Endothelial cell (in vitro differentiated cells): Measurements from ENCODE around the gene NTN3. TPM values are rescaled to one million over a fixed set of nuclear protein-coding genes. Genes with fewer than 3 reads are reported as not detected.

Experiments
- DNase-seq: peaks from one replicate; pipeline ENCODE4 v3.0.0; 2021; ENCODE audit warnings: low spot score
- H3K27ac Mint-ChIP-seq: one replicate; pipeline ENCODE4 v1.8.0; 2021; ENCODE audit warnings: mixed read lengths, inconsistent platforms; ENCODE audit not compliant: unreplicated experiment
- H3K27me3 Mint-ChIP-seq: one replicate; pipeline ENCODE4 v1.8.0; 2021; ENCODE audit warnings: mild to moderate bottlenecking, moderate library complexity, mixed read lengths, inconsistent platforms; ENCODE audit not compliant: unreplicated experiment
- H3K36me3 Mint-ChIP-seq: one replicate; pipeline ENCODE4 v1.8.0; 2021; ENCODE audit warnings: mild to moderate bottlenecking, low read depth, mixed read lengths, inconsistent platforms; ENCODE audit not compliant: unreplicated experiment
- H3K4me1 Mint-ChIP-seq: one replicate; pipeline ENCODE4 v1.8.0; 2021; ENCODE audit warnings: mild to moderate bottlenecking, mixed read lengths, inconsistent platforms; ENCODE audit not compliant: unreplicated experiment
- H3K4me3 Mint-ChIP-seq: one replicate; pipeline ENCODE4 v1.8.0; 2021; ENCODE audit warnings: mild to moderate bottlenecking, mixed read lengths, inconsistent platforms; ENCODE audit not compliant: unreplicated experiment
- H3K9me3 Mint-ChIP-seq: one replicate; pipeline ENCODE4 v1.8.0; 2021; ENCODE audit warnings: mixed read lengths, inconsistent platforms; ENCODE audit not compliant: unreplicated experiment
- CTCF ChIP-seq: fragments of 200-600 bp; sonication (generic); IDR thresholded peaks from one replicate; pipeline ENCODE4 v1.5.0; 2021; ENCODE audit warnings: antibody characterized with exemption; ENCODE audit not compliant: unreplicated experiment
- total RNA-seq: library from RNA; stranded (reverse); fragmentation: NEBNext Ultra II Directional; extraction: Animal tissue kit (Norgen Biotek cat#: 25700); gene quantifications from one replicate; pipeline ENCODE4 v1.2.1, GENCODE V29; 2021; ENCODE audit not compliant: unreplicated experiment

The NTN3 gene
- total RNA-seq, 1 donor from 2014 or later: not detected

GRCh38 chr16:2460916-2461315 lies 10.2 kb upstream of the NTN3 start:
- Mint-ChIP-seq H3K36me3 (peaks cover 11% of the 10 kb centered on the region), H3K27ac (no peak overlapping the region), H3K27me3 (peaks cover 25% of the 10 kb centered on the region), H3K9me3 (no peaks in the 10 kb centered on the region), H3K4me3 (peak overlapping the region; percentile 74), H3K4me1 (peaks cover 3% of the 10 kb centered on the region)
- no peak for TF ChIP-seq CTCF
- no peak for DNase-seq

GRCh38 chr16:2462031-2462866 lies 8.8 kb upstream of the NTN3 start:
- Mint-ChIP-seq H3K4me3 (no peak overlapping the region), H3K9me3 (no peaks in the 10 kb centered on the region), H3K27ac (no peak overlapping the region)

GRCh38 chr16:2464333-2464732 lies 6.8 kb upstream of the NTN3 start:
- TF ChIP-seq CTCF: no peak
- no peak overlapping the region for H3K4me3 Mint-ChIP-seq
- no peak for DNase-seq
- H3K27ac Mint-ChIP-seq: no peak overlapping the region
- peaks cover 6% of the 10 kb centered on the region for H3K36me3 Mint-ChIP-seq
- H3K27me3 Mint-ChIP-seq: peaks cover 14% of the 10 kb centered on the region
- no peaks in the 10 kb centered on the region for H3K9me3 Mint-ChIP-seq
- H3K4me1 Mint-ChIP-seq: peaks cover 3% of the 10 kb centered on the region

More at GRCh38 chr16:2462031-2462866, 8.8 kb upstream of the NTN3 start:
- DNase-seq: no peak
- Mint-ChIP-seq H3K27me3 (peaks cover 28% of the 10 kb centered on the region), H3K36me3 (peaks cover 6% of the 10 kb centered on the region), H3K4me1 (peaks cover 3% of the 10 kb centered on the region)
- no peak for TF ChIP-seq CTCF

- H3K4me3 Mint-ChIP-seq: no peak overlapping the region
- peaks cover 3% of the 10 kb centered on the region for H3K36me3 Mint-ChIP-seq
- peak; percentile 27 for TF ChIP-seq CTCF
- no peak overlapping the region for H3K27ac Mint-ChIP-seq
- H3K4me1 Mint-ChIP-seq: peaks cover 4% of the 10 kb centered on the region
- peaks cover 22% of the 10 kb centered on the region for H3K27me3 Mint-ChIP-seq
- no peak for DNase-seq
- H3K9me3 Mint-ChIP-seq: no peaks in the 10 kb centered on the region
These were observed 5.3 kb upstream of the NTN3 start for GRCh38 chr16:2465653-2466415.
